ENCODE results near the gene PIK3R4. TPM values are rescaled to one million over a fixed set of nuclear protein-coding genes. Genes with fewer than 3 reads are reported as not detected.

Gene PIK3R4
- total RNA-seq, 1 donor: 35.5 TPM

- TF ChIP-seq CTCF (IDR thresholded peaks at IDR 0.05; ENCODE audit: extremely low read depth, low read depth, low read length): no peak
- H3K27me3 ChIP-seq (ENCODE audit: insufficient read depth, low read length): no peaks in the 10 kb centered on the region
- no peaks in the 10 kb centered on the region for H4K20me1 ChIP-seq (ENCODE audit: insufficient read depth, low read length)
- H3K36me3 ChIP-seq (ENCODE audit: insufficient read depth, low read length): no peaks in the 10 kb centered on the region
- no peak overlapping the region for H2AFZ ChIP-seq (ENCODE audit: low read length)
- no peak overlapping the region for H3K27ac ChIP-seq (ENCODE audit: low read depth, low read length)
- H3K4me1 ChIP-seq (ENCODE audit: insufficient read depth, low read length): no peaks in the 10 kb centered on the region
- H3K79me2 ChIP-seq (ENCODE audit: insufficient read depth, low read length): no peaks in the 10 kb centered on the region
- H3K4me3 ChIP-seq (ENCODE audit: insufficient read depth, low read length): no peak overlapping the region
- DNase-seq (ENCODE audit: insufficient read length, low spot score, missing footprints): no peak
- no peaks in the 10 kb centered on the region for H3K9me3 ChIP-seq (ENCODE audit: low read depth, low read length)
- H3K4me2 ChIP-seq (ENCODE audit: insufficient read depth, low read length): no peak overlapping the region
Measured at GRCh38 chr3:130636480-130637234, 110.0 kb downstream of the PIK3R4 start.

DNA sequence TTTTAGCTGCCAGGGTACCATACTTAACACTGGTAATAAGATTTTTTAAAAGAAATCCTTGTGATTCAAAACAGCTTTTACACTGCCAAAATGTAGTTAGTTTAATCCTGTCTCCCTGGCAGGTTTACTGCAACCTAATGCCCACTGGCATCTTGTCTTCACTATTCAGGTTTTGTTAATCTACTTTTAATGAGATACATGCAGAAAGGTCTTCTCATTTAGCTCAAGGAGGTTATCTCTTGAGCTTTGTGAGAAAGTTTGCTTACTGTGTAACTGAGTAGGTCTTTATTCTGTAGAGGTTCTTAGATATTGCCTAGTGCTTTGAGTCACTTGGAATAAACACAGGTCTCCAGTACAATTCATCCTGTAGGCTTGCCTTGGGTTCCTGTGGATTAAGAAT lies 110.7 kb downstream of the PIK3R4 start:
- no peak for DNase-seq (ENCODE audit: insufficient read length, low spot score, missing footprints)
- Histone ChIP-seq H3K9me3 (ENCODE audit: low read depth, low read length) (no peaks in the 10 kb centered on the region), H3K4me1 (ENCODE audit: insufficient read depth, low read length) (no peaks in the 10 kb centered on the region), H3K4me3 (ENCODE audit: insufficient read depth, low read length) (no peak overlapping the region), H4K20me1 (ENCODE audit: insufficient read depth, low read length) (no peaks in the 10 kb centered on the region), H2AFZ (ENCODE audit: low read length) (no peak overlapping the region), H3K79me2 (ENCODE audit: insufficient read depth, low read length) (no peaks in the 10 kb centered on the region), H3K27me3 (ENCODE audit: insufficient read depth, low read length) (no peaks in the 10 kb centered on the region), H3K27ac (ENCODE audit: low read depth, low read length) (no peak overlapping the region), H3K36me3 (ENCODE audit: insufficient read depth, low read length) (no peaks in the 10 kb centered on the region), H3K4me2 (ENCODE audit: insufficient read depth, low read length) (no peak overlapping the region)
- no peak for TF ChIP-seq CTCF (IDR thresholded peaks at IDR 0.05; ENCODE audit: extremely low read depth, low read depth, low read length)

DNA sequence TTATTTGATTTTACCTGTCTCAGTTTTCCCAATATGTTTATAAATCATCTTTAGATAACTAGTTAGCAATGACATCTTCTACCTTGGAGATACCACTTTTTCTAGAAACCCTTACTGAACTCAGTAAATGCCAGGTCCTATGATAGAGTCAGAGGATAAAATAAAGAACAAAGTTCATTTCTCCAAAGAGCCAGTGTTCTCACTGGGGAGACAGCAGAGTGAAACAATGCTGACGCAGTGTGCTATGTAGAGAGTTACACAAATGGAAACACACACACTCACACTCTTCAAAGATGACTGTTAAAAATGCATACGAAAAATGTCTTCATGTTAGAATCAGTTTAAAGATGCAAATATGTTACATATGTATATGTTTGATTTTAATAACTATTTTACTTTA lies 111.3 kb downstream of the PIK3R4 start:
- Histone ChIP-seq H3K4me2 (ENCODE audit: insufficient read depth, low read length) (no peak overlapping the region), H3K4me3 (ENCODE audit: insufficient read depth, low read length) (no peak overlapping the region), H2AFZ (ENCODE audit: low read length) (no peak overlapping the region), H3K27ac (ENCODE audit: low read depth, low read length) (no peak overlapping the region), H3K9me3 (ENCODE audit: low read depth, low read length) (no peaks in the 10 kb centered on the region), H4K20me1 (ENCODE audit: insufficient read depth, low read length) (no peaks in the 10 kb centered on the region), H3K4me1 (ENCODE audit: insufficient read depth, low read length) (no peaks in the 10 kb centered on the region), H3K27me3 (ENCODE audit: insufficient read depth, low read length) (no peaks in the 10 kb centered on the region), H3K79me2 (ENCODE audit: insufficient read depth, low read length) (no peaks in the 10 kb centered on the region), H3K36me3 (ENCODE audit: insufficient read depth, low read length) (no peaks in the 10 kb centered on the region)
- DNase-seq (ENCODE audit: insufficient read length, low spot score, missing footprints): no peak
- TF ChIP-seq CTCF (IDR thresholded peaks at IDR 0.05; ENCODE audit: extremely low read depth, low read depth, low read length): no peak

Other genes starting within 250 kb of the PIK3R4 start
- under 0.01 TPM in 2 replicates for gene COL6A6, start 229.7 kb downstream of the PIK3R4 start, total RNA-seq
- gene ATP2C1, start 147.3 kb upstream of the PIK3R4 start, total RNA-seq: 97.5 and 99.5 TPM in 2 replicates